HCEC 1CT (cell line): ENCODE data around the gene GDI1.
A peak's percentile ranks its signal among the peaks of the same experiment; 100 is the strongest.

Experiments used
- DNase-seq: peaks from one replicate; pipeline ENCODE4 v3.0.0-alpha.2; 2017

Gene GDI1

GRCh38 chrX:154484255-154485149 is 47.5 kb downstream of the GDI1 start:
- no peak for DNase-seq

GRCh38 chrX:154485150-154486051 is 48.4 kb downstream of the GDI1 start:
- peak; percentile 1 for DNase-seq

DNA sequence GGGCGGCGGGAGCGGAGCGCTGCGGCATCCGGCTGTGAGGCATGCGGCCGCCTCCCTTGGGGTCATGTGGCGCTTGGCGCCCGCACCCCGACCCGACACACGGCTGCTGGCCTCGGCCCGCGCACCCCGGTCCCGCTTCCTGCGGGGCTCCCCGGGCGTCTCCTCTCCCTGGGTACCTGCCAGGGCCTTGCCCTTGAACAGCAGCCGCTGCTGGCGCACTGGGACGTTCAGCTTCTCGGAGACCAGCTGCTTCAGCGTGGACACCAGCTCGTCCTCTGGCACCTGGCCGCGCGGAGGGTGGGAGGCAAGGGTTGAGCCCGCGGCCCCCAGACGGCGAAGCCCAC is 49.1 kb downstream of the GDI1 start:
- DNase-seq = no peak

- peak; percentile 38 for DNase-seq
These were observed 49.6 kb downstream of the GDI1 start, which contains the start of gene UBL4A for GRCh38 chrX:154486396-154487207. UBL4A (minus strand) TSS chrX:154486615; CDS start chrX:154486584, 31 bp downstream.

DNA sequence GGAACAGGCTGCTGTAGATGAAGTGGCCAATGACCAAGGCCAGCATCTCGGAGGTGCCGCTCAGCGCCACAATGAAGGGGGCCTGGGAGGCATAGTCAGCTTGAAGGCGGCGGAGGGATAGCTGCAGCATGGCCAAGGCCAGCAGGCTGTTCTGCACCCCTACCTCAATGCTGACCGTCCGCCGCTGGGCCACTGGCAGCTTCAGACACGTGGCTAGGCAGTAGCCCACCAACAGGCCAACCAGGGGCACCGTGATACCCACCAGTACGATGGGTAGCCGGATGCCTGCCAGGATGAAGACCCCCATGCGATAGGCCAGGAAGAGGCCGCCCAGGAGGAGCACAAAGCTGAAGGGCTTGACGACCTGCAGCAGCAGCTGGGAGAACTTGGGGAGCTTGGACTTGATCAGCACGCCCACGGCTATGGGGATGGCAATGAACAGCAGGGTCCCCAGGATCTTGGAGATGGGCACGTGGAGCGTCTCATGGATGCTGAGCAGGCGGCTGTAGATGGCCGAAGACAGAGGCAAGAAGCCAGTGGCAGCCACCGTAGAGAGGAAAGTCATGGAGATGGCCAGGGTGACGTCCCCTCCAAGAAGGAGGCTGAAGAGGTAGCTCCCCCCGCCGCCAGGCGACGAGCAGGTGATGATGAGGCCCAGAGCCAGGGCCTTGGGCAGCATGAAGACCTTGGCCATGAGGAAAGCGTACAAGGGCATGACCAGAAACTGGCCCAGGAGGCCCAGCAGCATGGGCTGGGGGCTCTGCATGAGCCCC is 50.8 kb downstream of the GDI1 start:
- DNase-seq = no peak

- no peak for DNase-seq
These were observed 51.6 kb downstream of the GDI1 start for GRCh38 chrX:154488336-154489075.

DNA sequence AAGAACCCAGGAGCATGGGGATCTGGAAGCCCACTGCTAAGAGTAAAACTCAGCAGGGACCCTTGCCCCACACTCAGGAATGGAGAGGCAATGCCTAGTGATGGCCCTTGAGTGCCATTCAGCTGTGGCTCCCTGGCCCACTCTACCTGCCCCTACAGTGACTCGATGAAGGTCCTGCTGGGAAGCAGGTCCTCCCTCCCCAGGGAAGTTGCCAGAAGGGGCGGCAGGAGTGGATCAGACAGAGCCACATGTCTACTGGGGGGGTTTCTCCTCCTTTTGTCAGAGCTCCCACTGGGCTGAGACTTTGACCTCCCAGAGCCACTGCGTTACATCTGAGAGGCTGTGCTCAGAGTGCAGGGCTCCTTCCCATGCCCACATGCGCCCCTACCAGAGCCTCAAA is 52.2 kb downstream of the GDI1 start:
- no peak for DNase-seq

GRCh38 chrX:154490021-154490413 is 53.1 kb downstream of the GDI1 start:
- DNase-seq = peak; percentile 37

DNA sequence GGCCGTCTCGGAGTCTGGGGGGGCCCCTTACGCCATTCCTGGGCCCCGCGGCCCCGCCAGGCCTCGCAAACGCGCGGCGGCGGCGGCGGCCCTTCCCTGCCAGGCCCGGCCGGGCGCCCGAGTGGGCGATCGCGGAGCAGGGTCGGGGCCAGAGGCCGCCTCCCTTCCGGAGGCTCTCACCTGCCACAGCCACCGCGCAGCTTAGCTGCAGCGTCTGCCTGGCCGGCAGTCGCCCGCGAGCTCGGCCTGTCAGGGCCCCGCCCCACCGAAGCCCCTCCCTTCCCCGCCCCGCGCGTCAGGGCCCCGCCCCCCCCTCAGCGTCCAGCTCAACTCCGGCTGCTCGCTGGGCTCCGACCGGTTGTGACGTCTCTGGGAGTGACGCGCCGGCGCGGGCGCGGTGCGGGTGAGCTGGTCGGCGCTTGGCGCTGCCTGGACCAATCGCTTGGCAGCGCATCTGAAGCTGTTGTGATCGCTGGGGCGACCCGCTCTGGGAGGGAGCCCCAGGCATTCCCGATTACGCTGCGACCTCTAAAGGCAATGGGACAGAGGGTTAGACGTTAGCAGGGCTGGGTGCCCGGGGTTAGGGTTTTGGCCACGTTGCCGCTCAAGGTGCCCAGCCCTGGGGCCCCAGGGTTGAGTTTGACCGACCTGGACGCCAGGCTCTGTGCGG is 53.6 kb downstream of the GDI1 start, which contains the start of gene SLC10A3:
Gene SLC10A3, minus strand, starts transcription at position 216 of the 670 bp plus-strand sequence. CDS start 1,689 bp downstream, outside the sequence.
- DNase-seq = peak; percentile 90
